ENCODE results near the gene TUB. TPM values are rescaled to one million over a fixed set of nuclear protein-coding genes. Genes with fewer than 3 reads are reported as not detected.
A peak's percentile ranks its signal among the peaks of the same experiment; 100 is the strongest.

TUB gene
- total and polyA plus RNA-seq, 2 of the 8 experiments (the other 6 are each of a cell fraction or from before 2014, with no cell fraction given): 15.3 to 31.3 TPM

DNA sequence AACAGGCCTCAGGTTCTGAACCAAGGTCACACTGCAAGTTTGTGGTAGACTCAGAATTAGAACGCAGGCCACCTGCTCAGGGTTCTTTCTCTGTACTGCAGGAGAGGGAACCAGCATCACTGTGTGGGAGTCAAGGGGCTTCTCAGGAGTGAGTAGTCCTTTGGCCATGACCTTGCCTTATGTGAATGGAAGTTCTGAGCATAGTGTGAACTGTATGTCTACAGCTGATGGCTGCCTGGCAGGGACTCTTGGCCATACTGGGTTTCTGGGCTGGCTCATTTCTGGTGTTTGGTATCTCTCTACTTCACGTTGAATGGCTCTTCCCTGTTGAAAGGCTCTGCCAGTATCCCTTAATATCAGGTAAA lies 40.1 kb upstream of the TUB start:
- no peaks in the 10 kb centered on the region for H4K20me1 ChIP-seq (replicated peaks in 1 of 2; ENCODE audit: control insufficient read depth in 1 of 2, insufficient read depth in 2 of 2, low read length in 2 of 2)
- H3K14ac ChIP-seq (ENCODE audit: insufficient read length): no peak overlapping the region
- no peak overlapping the region for H3K4me3 ChIP-seq (ENCODE audit: extremely low read depth in 1 of 4, insufficient read depth in 2 of 4, low read depth in 3 of 4, low read length in 4 of 4)
- H3K27me3 ChIP-seq (replicated peaks in 1 of 4; ENCODE audit: control insufficient read depth in 3 of 4, extremely low read depth in 1 of 4, insufficient read depth in 3 of 4, low read length in 3 of 4): no peaks in the 10 kb centered on the region; a peak in 1 of 7 replicates
- no peaks in the 10 kb centered on the region for H3K79me2 ChIP-seq (ENCODE audit: control insufficient read depth in 1 of 2, insufficient read depth in 2 of 2, low read length in 2 of 2)
- H3K4me1 ChIP-seq (replicated peaks in 1 of 4; ENCODE audit: control insufficient read depth in 3 of 4, insufficient read depth in 4 of 4, low read length in 3 of 4): no peaks in the 10 kb centered on the region; a peak in 1 of 7 replicates
- H2BK15ac ChIP-seq (ENCODE audit: low read length): no peak overlapping the region
- no peak overlapping the region for H2BK120ac ChIP-seq (replicated peaks; ENCODE audit: low read depth, low read length)
- H3K18ac ChIP-seq (ENCODE audit: extremely low read depth, low read length): no peak overlapping the region
- no peak overlapping the region for H2BK12ac ChIP-seq (ENCODE audit: low read depth, low read length)
- no peak overlapping the region for H4K5ac ChIP-seq (ENCODE audit: insufficient read length, low read depth, low read length)
- no peak overlapping the region for H4K91ac ChIP-seq (replicated peaks; ENCODE audit: insufficient read length, low read length)
- CTCF ChIA-PET (ENCODE audit: partially characterized antibody): interaction anchor here (0.9 to 31.7 kb wide), 4 partner anchors 7 to 50 kb away, joined by 5 to 1283 read pairs (median 10); partner anchors contain the start of gene TUB
- H3K27ac ChIP-seq (ENCODE audit: low read depth, low read length): no peak overlapping the region
- no peak overlapping the region for H3K23ac ChIP-seq (ENCODE audit: insufficient read length)
- no peaks in the 10 kb centered on the region for H3K36me3 ChIP-seq (ENCODE audit: control insufficient read depth in 2 of 4, insufficient read depth in 4 of 4, low read length in 3 of 4)
- H3K9me3 ChIP-seq (ENCODE audit: insufficient read depth in 2 of 2, low read depth in 1 of 2, low read length in 1 of 2): no peaks in the 10 kb centered on the region
- no peak overlapping the region for H3K4ac ChIP-seq (replicated peaks; ENCODE audit: insufficient read length, low read depth, low read length)
- no peak overlapping the region for H3K9ac ChIP-seq (replicated peaks in 1 of 4; ENCODE audit: extremely low read depth in 1 of 4, low read depth in 3 of 4, low read length in 3 of 4)
- no peak overlapping the region for H2AK5ac ChIP-seq (ENCODE audit: low read depth, low read length)
- 92% methylated on average over 2 of the region's 2 CpGs; no CpG with 5 or more reads in 1 of the 2 experiments for WGBS, 2 experiments (ENCODE audit: extremely low coverage in 1 of 2, insufficient coverage in 1 of 2, insufficient read length in 1 of 2, insufficient replicate concordance in 2 of 2, low coverage in 1 of 2, low lambda C conversion rate in 2 of 2, missing lambda C conversion rate in 1 of 2)
- POLR2A ChIA-PET (ENCODE audit: partially characterized antibody): no interaction called here
- no peak for FAIRE-seq
- H4K8ac ChIP-seq (ENCODE audit: extremely low read depth, insufficient read depth, low read length): no peak overlapping the region
- H2BK5ac ChIP-seq (ENCODE audit: low read depth, low read length): no peak overlapping the region
- H3K56ac ChIP-seq (replicated peaks; ENCODE audit: insufficient read length, low read depth, low read length): no peak overlapping the region
- peak in 1 of 2 experiments; percentile 11 for DNase-seq (ENCODE audit: low read depth in 1 of 2, low spot score in 2 of 2)
- H3K79me1 ChIP-seq (ENCODE audit: low read depth, low read length): no peaks in the 10 kb centered on the region
- no peaks in the 10 kb centered on the region for H3K23me2 ChIP-seq (ENCODE audit: low read depth, low read length)
- no peak overlapping the region for H2AFZ ChIP-seq (ENCODE audit: low read length)
- no peak overlapping the region for H2BK20ac ChIP-seq (ENCODE audit: low read length)
- H3K4me2 ChIP-seq (ENCODE audit: insufficient read depth in 1 of 2, low read depth in 2 of 2, low read length in 2 of 2): no peak overlapping the region
- TF ChIP-seq RAD21 (IDR thresholded peaks at IDR 0.05 in 1 of 2, conservative IDR thresholded peaks at IDR 0.05 in 1 of 2; ENCODE audit: low read depth in 2 of 2, low read length in 2 of 2): no peak
- TF ChIP-seq POLR2A (IDR thresholded peaks at IDR 0.05; ENCODE audit: control extremely low read depth in 1 of 2, low read depth in 2 of 2, low read length in 2 of 2): no peak
- TF ChIP-seq RBBP5 (IDR thresholded peaks at IDR 0.05; ENCODE audit: borderline replicate concordance, low read depth, low read length): no peak
- no peak for TF ChIP-seq ZNF274 (IDR thresholded peaks at IDR 0.05; ENCODE audit: borderline replicate concordance, extremely low read depth, low read length)
- no peak for TF ChIP-seq EP300 (IDR thresholded peaks at IDR 0.05; ENCODE audit: borderline replicate concordance in 1 of 2, low read depth in 2 of 2, low read length in 2 of 2)
- TF ChIP-seq POU5F1 (IDR thresholded peaks at IDR 0.05; ENCODE audit: low read depth, low read length): no peak
- no peak for TF ChIP-seq JUND (IDR thresholded peaks at IDR 0.05; ENCODE audit: low read length)
- no peak for TF ChIP-seq HDAC2 (IDR thresholded peaks at IDR 0.05; ENCODE audit: borderline replicate concordance in 1 of 2, low read depth in 2 of 2, low read length in 2 of 2)
